TTC549 (cell line): ENCODE data around the gene DNAH8.

ENCODE experiments used
- FAIRE-seq: peaks from 2 replicates; lab custom pipeline; 2012; peaks lifted over from hg19 to GRCh38; lab: Jason Lieb, UNC

DNAH8 gene

GRCh38 chr6:39018103-39018502, 303.0 kb downstream of the DNAH8 start:
- no peak for FAIRE-seq

- no peak for FAIRE-seq
Measured at GRCh38 chr6:39020136-39020535, 305.0 kb downstream of the DNAH8 start.

GRCh38 chr6:39021041-39021440, 305.9 kb downstream of the DNAH8 start:
- no peak for FAIRE-seq

- no peak for FAIRE-seq
Measured at GRCh38 chr6:39021779-39022178, 306.7 kb downstream of the DNAH8 start.

GRCh38 chr6:39026175-39026574, 311.1 kb downstream of the DNAH8 start:
- no peak for FAIRE-seq

- FAIRE-seq: no peak
Measured at GRCh38 chr6:39029156-39030011, 314.3 kb downstream of the DNAH8 start.

GRCh38 chr6:39035681-39036080, 320.6 kb downstream of the DNAH8 start:
- FAIRE-seq: no peak

- FAIRE-seq: no peak
Measured at GRCh38 chr6:39037082-39037508, 322.0 kb downstream of the DNAH8 start.

GRCh38 chr6:39037707-39038106, 322.6 kb downstream of the DNAH8 start:
- FAIRE-seq: no peak

- FAIRE-seq: no peak
Measured at GRCh38 chr6:39040080-39040673, 325.1 kb downstream of the DNAH8 start.

GRCh38 chr6:39041072-39041471, 326.0 kb downstream of the DNAH8 start:
- no peak for FAIRE-seq

GRCh38 chr6:39043776-39044175, 328.7 kb downstream of the DNAH8 start:
- no peak for FAIRE-seq

- no peak for FAIRE-seq
Measured at GRCh38 chr6:39044181-39044580, 329.1 kb downstream of the DNAH8 start.

GRCh38 chr6:39047434-39048327, 332.6 kb downstream of the DNAH8 start:
- no peak for FAIRE-seq

GRCh38 chr6:39048481-39049399, 333.6 kb downstream of the DNAH8 start, which contains the start of gene GLP1R:
Gene GLP1R (plus strand): TSS chr6:39048781. CDS start chr6:39048841, 60 bp downstream.
- no peak for FAIRE-seq

GRCh38 chr6:39049575-39050283, 334.6 kb downstream of the DNAH8 start:
- no peak for FAIRE-seq

- no peak for FAIRE-seq
Measured at GRCh38 chr6:39050453-39051112, 335.5 kb downstream of the DNAH8 start.

GRCh38 chr6:39051399-39052122, 336.4 kb downstream of the DNAH8 start:
- FAIRE-seq: no peak

- no peak for FAIRE-seq
Measured at GRCh38 chr6:39053016-39053624, 338.0 kb downstream of the DNAH8 start.
